Bronchial epithelial cell (primary cell): Measurements from ENCODE around the gene TEP1. TPM values are rescaled to one million over a fixed set of nuclear protein-coding genes. Genes with fewer than 3 reads are reported as not detected.

Source experiments
- DNase-seq: peaks from one replicate; pipeline ENCODE4 v3.0.0-alpha.2; 2010; ENCODE audit warnings: low read depth
- FAIRE-seq: peaks from 2 replicates; lab custom pipeline; 2011; peaks lifted over from hg19 to GRCh38; lab: Jason Lieb, UNC
- H3K27me3 ChIP-seq: 2 replicates; pipeline ENCODE4 v1.5.1; 2011; ENCODE audit warnings: low read length; ENCODE audit not compliant: control insufficient read depth, insufficient read depth
- H3K36me3 ChIP-seq: 2 replicates; pipeline ENCODE4 v1.5.1; 2011; ENCODE audit warnings: low read length; ENCODE audit not compliant: control insufficient read depth, insufficient read depth
- H3K4me3 ChIP-seq: 2 replicates; pipeline ENCODE4 v1.5.1; 2011; ENCODE audit warnings: mild to moderate bottlenecking, low read depth, low read length, control low read depth
- CTCF ChIP-seq: IDR thresholded peaks from 2 replicates; pipeline ENCODE4 v1.5.1; 2011; ENCODE audit warnings: mild to moderate bottlenecking, moderate library complexity, low read length, control low read depth, inconsistent platforms; ENCODE audit not compliant: insufficient read depth, severe bottlenecking
- total RNA-seq: library from RNA; depleted of rRNA; stranded (reverse); fragments of >200 nt; gene quantifications from 2 replicates; pipeline ENCODE4 v1.2.1, GENCODE V29; 2014

TEP1 gene
- total RNA-seq, 1 donor from 2014 or later, result 9.7 TPM

GRCh38 chr14:20388159-20388558, 25.1 kb downstream of the TEP1 start:
- peaks cover 41% of the 10 kb centered on the region for H3K36me3 ChIP-seq
- H3K4me3 ChIP-seq, result no peak overlapping the region
- no peak for TF ChIP-seq CTCF
- FAIRE-seq, result no peak
- no peaks in the 10 kb centered on the region for H3K27me3 ChIP-seq
- no peak for DNase-seq

GRCh38 chr14:20387576-20387975, 25.7 kb downstream of the TEP1 start:
- no peak for TF ChIP-seq CTCF
- Histone ChIP-seq H3K36me3 (peaks cover 43% of the 10 kb centered on the region), H3K4me3 (no peak overlapping the region), H3K27me3 (no peaks in the 10 kb centered on the region)
- FAIRE-seq (no peak), DNase-seq (no peak)

- no peak for DNase-seq
- H3K27me3 ChIP-seq, result no peaks in the 10 kb centered on the region
- no peak for FAIRE-seq
- peaks cover 53% of the 10 kb centered on the region for H3K36me3 ChIP-seq
- no peak for TF ChIP-seq CTCF
- no peak overlapping the region for H3K4me3 ChIP-seq
Measured at GRCh38 chr14:20386276-20386855, 26.9 kb downstream of the TEP1 start.

- H3K36me3 ChIP-seq, result peaks cover 60% of the 10 kb centered on the region
- FAIRE-seq (no peak), DNase-seq (no peak)
- no peaks in the 10 kb centered on the region for H3K27me3 ChIP-seq
- TF ChIP-seq CTCF, result no peak
- H3K4me3 ChIP-seq, result no peak overlapping the region
Measured at GRCh38 chr14:20384886-20385285, 28.4 kb downstream of the TEP1 start.

- no peak for DNase-seq
- peaks cover 60% of the 10 kb centered on the region for H3K36me3 ChIP-seq
- no peak for TF ChIP-seq CTCF
- no peak overlapping the region for H3K4me3 ChIP-seq
- no peaks in the 10 kb centered on the region for H3K27me3 ChIP-seq
- no peak for FAIRE-seq
Measured at GRCh38 chr14:20384321-20384720, 29.0 kb downstream of the TEP1 start.

- FAIRE-seq (no peak), DNase-seq (no peak)
- H3K36me3 ChIP-seq, result peaks cover 60% of the 10 kb centered on the region
- TF ChIP-seq CTCF, result no peak
- H3K27me3 ChIP-seq, result no peaks in the 10 kb centered on the region
- H3K4me3 ChIP-seq, result no peak overlapping the region
Measured at GRCh38 chr14:20383636-20384035, 29.7 kb downstream of the TEP1 start.
